ENCODE measurements around the gene GRM1. TPM values are rescaled to one million over a fixed set of nuclear protein-coding genes. Genes with fewer than 3 reads are reported as not detected.
"Not testable (repeated sequence)": the region's sequence is repeated elsewhere in the genome, so short reads cannot be mapped to it uniquely, and the experiment has no call there.

Gene GRM1
- total RNA-seq, 1 donor from 2014 or later, result not detected

GRCh38 chr6:146240807-146241206, 211.9 kb downstream of the GRM1 start:
- peaks cover 4% of the 10 kb centered on the region for H3K9me3 Mint-ChIP-seq
- intact Hi-C loops (cut with micrococcal nuclease), result no loop called here
- no peaks in the 10 kb centered on the region for H3K36me3 Mint-ChIP-seq (ENCODE audit: low read depth)
- H3K27ac Mint-ChIP-seq, result no peak overlapping the region
- no peak for DNase-seq
- H3K4me1 Mint-ChIP-seq, result no peaks in the 10 kb centered on the region
- H3K4me3 Mint-ChIP-seq, result no peak overlapping the region
- no peaks in the 10 kb centered on the region for H3K27me3 Mint-ChIP-seq

- H3K36me3 Mint-ChIP-seq (ENCODE audit: low read depth); DNase-seq; H3K27me3 Mint-ChIP-seq; H3K9me3 Mint-ChIP-seq; H3K4me3 Mint-ChIP-seq; intact Hi-C loops (cut with micrococcal nuclease); H3K27ac Mint-ChIP-seq; H3K4me1 Mint-ChIP-seq: not testable (repeated sequence)
Measured at GRCh38 chr6:146243646-146244045, 214.8 kb downstream of the GRM1 start.

GRCh38 chr6:146244630-146245143, 215.8 kb downstream of the GRM1 start:
- no peaks in the 10 kb centered on the region for H3K27me3 Mint-ChIP-seq
- intact Hi-C loops (cut with micrococcal nuclease), result no loop called here
- peaks cover 4% of the 10 kb centered on the region for H3K9me3 Mint-ChIP-seq
- H3K4me3 Mint-ChIP-seq, result no peak overlapping the region
- no peak overlapping the region for H3K27ac Mint-ChIP-seq
- H3K36me3 Mint-ChIP-seq (ENCODE audit: low read depth), result no peaks in the 10 kb centered on the region
- no peak for DNase-seq
- H3K4me1 Mint-ChIP-seq, result no peaks in the 10 kb centered on the region

GRCh38 chr6:146246028-146246427, 217.2 kb downstream of the GRM1 start:
- Mint-ChIP-seq H3K4me3 (no peak overlapping the region), H3K4me1 (no peaks in the 10 kb centered on the region), H3K36me3 (ENCODE audit: low read depth) (no peaks in the 10 kb centered on the region), H3K27ac (no peak overlapping the region), H3K27me3 (no peaks in the 10 kb centered on the region), H3K9me3 (peaks cover 4% of the 10 kb centered on the region)
- no peak for DNase-seq
- intact Hi-C loops (cut with micrococcal nuclease), result no loop called here

GRCh38 chr6:146253691-146254090, 224.8 kb downstream of the GRM1 start:
- no peak overlapping the region for H3K27ac Mint-ChIP-seq
- intact Hi-C loops (cut with micrococcal nuclease), result no loop called here
- no peaks in the 10 kb centered on the region for H3K9me3 Mint-ChIP-seq
- H3K4me1 Mint-ChIP-seq, result no peaks in the 10 kb centered on the region
- no peak for DNase-seq
- no peaks in the 10 kb centered on the region for H3K27me3 Mint-ChIP-seq
- H3K36me3 Mint-ChIP-seq (ENCODE audit: low read depth), result no peaks in the 10 kb centered on the region
- no peak overlapping the region for H3K4me3 Mint-ChIP-seq

- Mint-ChIP-seq H3K27me3 (no peaks in the 10 kb centered on the region), H3K9me3 (no peaks in the 10 kb centered on the region), H3K4me3 (no peak overlapping the region), H3K27ac (no peak overlapping the region), H3K4me1 (no peaks in the 10 kb centered on the region), H3K36me3 (ENCODE audit: low read depth) (no peaks in the 10 kb centered on the region)
- DNase-seq, result no peak
- intact Hi-C loops (cut with micrococcal nuclease), result no loop called here
Measured at GRCh38 chr6:146258206-146258605, 229.3 kb downstream of the GRM1 start.

GRCh38 chr6:146260886-146261285, 232.0 kb downstream of the GRM1 start:
- no peak for DNase-seq
- Mint-ChIP-seq H3K36me3 (ENCODE audit: low read depth) (no peaks in the 10 kb centered on the region), H3K9me3 (no peaks in the 10 kb centered on the region), H3K27ac (no peak overlapping the region), H3K27me3 (no peaks in the 10 kb centered on the region), H3K4me1 (no peaks in the 10 kb centered on the region), H3K4me3 (no peak overlapping the region)
- intact Hi-C loops (cut with micrococcal nuclease), result no loop called here

GRCh38 chr6:146265056-146265455, 236.2 kb downstream of the GRM1 start:
- intact Hi-C loops (cut with micrococcal nuclease), result no loop called here
- H3K4me1 Mint-ChIP-seq, result no peaks in the 10 kb centered on the region
- H3K27ac Mint-ChIP-seq, result no peak overlapping the region
- no peaks in the 10 kb centered on the region for H3K27me3 Mint-ChIP-seq
- no peak overlapping the region for H3K4me3 Mint-ChIP-seq
- H3K9me3 Mint-ChIP-seq, result no peaks in the 10 kb centered on the region
- DNase-seq, result no peak
- no peaks in the 10 kb centered on the region for H3K36me3 Mint-ChIP-seq (ENCODE audit: low read depth)

GRCh38 chr6:146267447-146267846, 238.6 kb downstream of the GRM1 start:
- no peak overlapping the region for H3K4me3 Mint-ChIP-seq
- H3K9me3 Mint-ChIP-seq, result no peaks in the 10 kb centered on the region
- no peaks in the 10 kb centered on the region for H3K27me3 Mint-ChIP-seq
- H3K4me1 Mint-ChIP-seq, result no peaks in the 10 kb centered on the region
- intact Hi-C loops (cut with micrococcal nuclease), result no loop called here
- no peaks in the 10 kb centered on the region for H3K36me3 Mint-ChIP-seq (ENCODE audit: low read depth)
- H3K27ac Mint-ChIP-seq, result no peak overlapping the region
- no peak for DNase-seq

- Mint-ChIP-seq H3K36me3 (ENCODE audit: low read depth) (no peaks in the 10 kb centered on the region), H3K4me1 (no peaks in the 10 kb centered on the region), H3K9me3 (no peaks in the 10 kb centered on the region), H3K27ac (no peak overlapping the region), H3K27me3 (no peaks in the 10 kb centered on the region), H3K4me3 (no peak overlapping the region)
- DNase-seq, result no peak
- intact Hi-C loops (cut with micrococcal nuclease), result no loop called here
Measured at GRCh38 chr6:146267946-146268345, 239.1 kb downstream of the GRM1 start.

GRCh38 chr6:146269482-146269881, 240.6 kb downstream of the GRM1 start:
- no peak for DNase-seq
- Mint-ChIP-seq H3K27ac (no peak overlapping the region), H3K4me1 (no peaks in the 10 kb centered on the region), H3K9me3 (no peaks in the 10 kb centered on the region), H3K4me3 (no peak overlapping the region), H3K27me3 (no peaks in the 10 kb centered on the region), H3K36me3 (ENCODE audit: low read depth) (no peaks in the 10 kb centered on the region)
- intact Hi-C loops (cut with micrococcal nuclease), result no loop called here

GRCh38 chr6:146271163-146271562, 242.3 kb downstream of the GRM1 start:
- H3K9me3 Mint-ChIP-seq; H3K27me3 Mint-ChIP-seq; H3K27ac Mint-ChIP-seq; H3K36me3 Mint-ChIP-seq (ENCODE audit: low read depth); H3K4me3 Mint-ChIP-seq; H3K4me1 Mint-ChIP-seq; intact Hi-C loops (cut with micrococcal nuclease); DNase-seq: not testable (repeated sequence)

GRCh38 chr6:146273490-146273889, 244.6 kb downstream of the GRM1 start:
- no peaks in the 10 kb centered on the region for H3K27me3 Mint-ChIP-seq
- H3K4me3 Mint-ChIP-seq, result no peak overlapping the region
- no peaks in the 10 kb centered on the region for H3K9me3 Mint-ChIP-seq
- H3K36me3 Mint-ChIP-seq (ENCODE audit: low read depth), result no peaks in the 10 kb centered on the region
- no peak overlapping the region for H3K27ac Mint-ChIP-seq
- no peaks in the 10 kb centered on the region for H3K4me1 Mint-ChIP-seq
- no peak for DNase-seq
- intact Hi-C loops (cut with micrococcal nuclease), result no loop called here

- Mint-ChIP-seq H3K4me3 (no peak overlapping the region), H3K9me3 (no peaks in the 10 kb centered on the region), H3K27ac (no peak overlapping the region), H3K36me3 (ENCODE audit: low read depth) (no peaks in the 10 kb centered on the region), H3K27me3 (no peaks in the 10 kb centered on the region), H3K4me1 (no peaks in the 10 kb centered on the region)
- DNase-seq, result no peak
- intact Hi-C loops (cut with micrococcal nuclease), result no loop called here
Measured at GRCh38 chr6:146277142-146277541, 248.3 kb downstream of the GRM1 start.

GRCh38 chr6:146281651-146282362, 252.9 kb downstream of the GRM1 start:
- no peaks in the 10 kb centered on the region for H3K36me3 Mint-ChIP-seq (ENCODE audit: low read depth)
- H3K9me3 Mint-ChIP-seq, result no peaks in the 10 kb centered on the region
- no peaks in the 10 kb centered on the region for H3K4me1 Mint-ChIP-seq
- no peak for DNase-seq
- no peaks in the 10 kb centered on the region for H3K27me3 Mint-ChIP-seq
- intact Hi-C loops (cut with micrococcal nuclease), result no loop called here
- no peak overlapping the region for H3K4me3 Mint-ChIP-seq
- no peak overlapping the region for H3K27ac Mint-ChIP-seq

Data from activated CD4-positive, alpha-beta T cell treated with anti-CD3 and anti-CD28 coated beads, Interleukin-2, amount 10 ng/mL, durations not matched to agents 24 days and 14 days (primary cell).